Sigmoid colon (tissue), 4 donors: ENCODE results near the gene TRIO.

Source experiments
- CTCF ChIP-seq, 4 experiments: fragments of 450-650 bp in 3 of 4; fragments of 200-600 bp in 1 of 4; IDR thresholded peaks; one replicate each; pipeline ENCODE4 v1.5.1; 2016 to 2019; ENCODE audit warnings: antibody characterized with exemption in 4 of 4, mild to moderate bottlenecking in 3 of 4, moderate library complexity in 2 of 4
- POLR2A ChIP-seq, 2 donors: fragments of 450-650 bp; IDR thresholded peaks; one replicate each; pipeline ENCODE4 v1.6.1; 2016; ENCODE audit warnings: antibody characterized with exemption in 2 of 2, mild to moderate bottlenecking in 2 of 2, moderate library complexity in 2 of 2
- POLR2AphosphoS5 ChIP-seq, 4 donors: sonication (generic); formaldehyde crosslinking; IDR thresholded peaks; one replicate each; pipeline ENCODE4 v1.6.1; 2017; ENCODE audit warnings: antibody characterized with exemption in 4 of 4

DNA sequence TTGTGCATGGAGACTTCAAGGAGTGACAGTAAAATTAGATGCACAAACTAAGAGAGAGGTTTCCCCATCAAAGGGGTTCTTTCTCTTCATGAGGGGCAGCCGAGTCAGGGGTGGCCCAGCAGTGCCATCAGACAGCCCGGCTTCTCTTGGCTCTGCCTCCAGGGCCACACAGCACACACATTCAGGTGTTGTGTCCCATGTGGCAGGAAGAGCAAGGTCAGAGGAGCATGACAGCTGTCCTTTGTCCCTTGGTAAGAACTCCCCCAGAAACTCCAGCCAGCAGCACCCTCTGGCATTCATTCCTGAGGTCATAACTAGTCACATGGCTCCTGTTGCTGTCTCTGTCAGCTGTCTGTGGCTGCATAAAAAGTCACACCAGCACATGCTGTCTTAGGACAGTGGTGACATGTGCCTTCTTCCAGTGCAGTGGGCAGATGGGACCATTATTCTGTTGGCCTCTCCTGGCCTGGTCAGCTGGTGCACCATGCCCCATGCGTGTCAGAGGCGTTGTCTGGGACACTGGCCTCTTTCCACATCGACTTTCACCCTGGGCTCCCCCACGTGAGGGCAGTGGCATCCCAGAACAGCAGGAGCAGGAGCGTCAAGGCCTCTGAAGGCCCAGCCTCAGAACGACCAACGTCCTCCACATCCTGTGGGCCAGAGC is 360.0 kb downstream of the TRIO start:
- TF ChIP-seq CTCF (IDR thresholded peaks at IDR 0.05), result no peak
- TF ChIP-seq POLR2A (IDR thresholded peaks at IDR 0.05), result no peak
- no peak for TF ChIP-seq POLR2AphosphoS5 (IDR thresholded peaks at IDR 0.05)
